GM18520 (cell line): ENCODE results near the gene CRB2.

ENCODE experiments used
- ATAC-seq: cut with Tn5 transposase; IDR thresholded peaks from one replicate; pipeline ENCODE4 v1.9.1; 2021; ENCODE audit not compliant: unreplicated experiment

CRB2 gene

DNA sequence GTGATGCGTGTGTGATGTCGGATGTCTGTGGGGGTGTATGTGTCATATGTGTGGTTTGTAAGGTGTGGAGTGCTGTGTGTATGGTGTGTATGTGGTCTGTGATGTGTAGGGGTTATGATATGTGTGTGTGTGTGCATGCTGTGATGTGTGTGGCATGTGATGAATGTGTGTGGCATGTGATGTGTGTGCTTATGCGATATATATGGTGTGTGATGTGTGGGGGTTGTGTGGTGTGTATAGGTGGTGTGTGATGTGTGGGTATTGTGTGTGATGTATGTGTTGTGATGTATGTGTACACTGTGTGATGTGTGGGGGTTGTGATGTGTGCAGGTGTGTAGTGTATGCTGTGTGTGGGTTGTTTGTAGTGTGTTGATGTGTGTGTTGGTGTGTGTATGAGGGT, 9.2 kb upstream of the CRB2 start:
- no peak for ATAC-seq

- ATAC-seq, result no peak
Observed at GRCh38 chr9:123347289-123348060, 8.5 kb upstream of the CRB2 start.

- ATAC-seq, result no peak
Observed at GRCh38 chr9:123348317-123348992, 7.5 kb upstream of the CRB2 start.

DNA sequence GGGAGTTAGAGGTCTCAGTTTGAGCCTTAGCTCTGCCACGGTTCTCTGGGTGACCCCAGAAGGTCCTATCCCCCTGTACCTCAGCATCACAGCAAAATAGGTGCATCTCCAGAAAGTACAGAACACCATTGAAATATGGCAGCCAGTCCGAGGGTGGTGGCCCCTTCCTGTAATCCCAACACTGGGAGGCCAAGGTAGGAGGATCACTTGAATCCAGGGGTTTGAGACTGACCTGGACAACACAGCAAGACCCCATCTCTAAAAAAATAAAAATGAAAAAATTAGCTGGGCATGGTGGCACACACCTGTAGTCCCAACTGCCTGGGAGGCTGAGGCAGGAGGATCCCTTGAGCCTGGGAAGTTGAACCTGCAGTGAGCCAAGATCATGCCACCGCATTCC, 7.0 kb upstream of the CRB2 start:
- no peak for ATAC-seq

- ATAC-seq, result no peak
Observed at GRCh38 chr9:123349691-123350480, 6.1 kb upstream of the CRB2 start.

GRCh38 chr9:123350590-123351310, 5.2 kb upstream of the CRB2 start:
- no peak for ATAC-seq

- ATAC-seq, result no peak
Observed at GRCh38 chr9:123353041-123353440, 3.0 kb upstream of the CRB2 start.

DNA sequence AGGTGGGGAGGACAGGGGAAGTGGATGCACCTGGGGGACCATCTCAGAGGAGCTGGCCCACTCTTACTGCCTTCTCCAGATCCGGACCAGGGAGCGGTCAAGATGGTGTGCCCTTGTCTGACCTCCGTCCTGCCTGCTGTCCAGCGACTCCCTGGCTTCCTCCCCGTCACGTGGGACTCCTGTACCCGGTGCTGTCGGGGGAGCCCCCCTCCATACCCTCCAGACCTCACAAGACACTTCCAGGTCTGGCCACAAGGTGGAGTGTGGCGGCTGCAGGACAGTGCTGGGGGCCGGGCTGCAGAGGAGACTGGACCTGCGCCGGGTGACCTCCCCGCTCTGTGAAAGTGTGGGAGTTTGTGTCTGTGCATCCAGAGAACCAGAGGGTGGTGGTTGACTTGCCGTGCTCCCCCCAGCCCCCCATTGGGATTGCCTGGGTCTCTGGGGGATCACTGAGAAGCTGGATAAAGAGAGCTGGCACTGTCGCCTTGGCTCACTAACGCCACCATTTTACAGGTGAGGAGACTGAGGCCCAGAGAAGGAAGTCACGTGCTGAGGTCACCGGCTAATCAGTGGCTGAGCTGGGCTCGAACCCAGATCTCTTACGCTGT, 1.9 kb upstream of the CRB2 start:
- no peak for ATAC-seq

- ATAC-seq, result no peak
Observed at GRCh38 chr9:123354806-123355508, 1.0 kb upstream of the CRB2 start.

GRCh38 chr9:123356851-123357742, 1.1 kb downstream of the CRB2 start:
- ATAC-seq, result no peak

DNA sequence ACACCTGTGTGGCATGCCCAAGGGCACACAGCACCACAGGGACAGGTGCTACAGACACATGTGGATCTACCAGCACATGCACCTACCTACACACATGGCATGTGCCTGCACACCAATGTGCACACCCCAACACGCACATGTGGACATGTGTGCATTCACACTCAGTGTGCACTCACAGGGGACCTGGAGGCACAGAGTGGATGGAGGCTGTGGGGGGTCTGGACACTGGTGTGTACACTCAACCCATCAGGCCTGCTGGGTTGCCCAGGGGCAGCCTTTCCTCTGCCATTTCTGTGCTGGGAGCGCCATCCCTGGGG, 1.7 kb downstream of the CRB2 start:
- no peak for ATAC-seq

DNA sequence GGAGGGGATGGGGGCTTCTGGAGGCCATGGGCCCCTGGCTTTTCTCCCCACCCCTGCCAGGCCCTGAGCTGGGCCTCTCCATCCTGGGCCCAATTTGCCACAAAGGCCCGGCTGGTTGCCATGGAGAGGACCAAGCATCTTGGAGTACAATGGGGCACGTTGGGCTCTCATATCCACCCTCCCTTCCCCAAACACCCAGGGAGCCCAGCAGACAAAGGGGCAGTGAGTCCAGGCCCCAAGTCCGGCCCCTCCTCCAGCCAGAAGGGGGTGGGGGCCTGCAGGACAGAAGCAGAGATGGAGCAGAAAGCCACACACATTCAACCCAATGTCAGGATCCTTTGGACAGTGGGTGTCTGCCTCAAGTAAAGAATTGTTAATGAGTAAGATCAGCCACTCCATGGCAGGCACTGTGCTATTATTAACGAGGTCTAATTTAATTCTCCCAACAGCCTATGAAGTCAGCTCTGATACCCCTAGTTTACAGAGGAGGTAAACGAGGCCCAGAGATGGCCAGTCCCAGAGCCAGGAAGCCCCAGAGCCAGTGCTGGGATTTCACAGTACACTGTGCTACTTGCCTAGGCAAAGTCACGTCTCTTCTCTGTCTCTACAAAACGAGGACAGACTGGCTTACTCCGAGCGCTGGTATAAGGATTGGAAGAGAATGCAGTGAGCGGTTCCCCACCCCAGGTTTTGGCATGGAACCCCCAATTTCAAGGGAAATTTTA, 2.3 kb downstream of the CRB2 start:
- no peak for ATAC-seq

GRCh38 chr9:123359106-123359505, 3.1 kb downstream of the CRB2 start:
- ATAC-seq, result no peak

DNA sequence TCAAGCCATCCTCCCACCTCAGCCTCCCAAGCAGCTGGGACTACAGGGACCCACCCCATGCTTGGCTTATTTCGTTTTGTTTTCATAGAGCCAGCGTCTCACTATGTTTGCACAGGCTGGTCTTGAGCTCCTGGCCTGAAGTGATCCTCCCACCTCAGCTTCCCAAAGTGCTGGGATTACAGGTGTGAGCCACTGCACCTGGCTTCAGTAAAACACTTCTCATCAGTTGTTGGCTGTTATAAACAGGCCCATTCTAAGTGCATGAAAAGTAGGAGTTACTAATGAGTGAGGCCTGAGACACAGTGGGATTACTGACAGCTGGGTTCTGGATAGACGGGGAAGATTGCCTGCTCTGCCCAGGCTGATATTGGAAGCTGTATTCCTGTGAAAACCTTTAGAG, 3.5 kb downstream of the CRB2 start:
- ATAC-seq, result no peak

GRCh38 chr9:123360161-123361085, 4.4 kb downstream of the CRB2 start:
- ATAC-seq, result no peak

GRCh38 chr9:123361086-123361730, 5.2 kb downstream of the CRB2 start:
- no peak for ATAC-seq
